ENCODE measurements around the gene ANTKMT.
A peak's percentile ranks its signal among the peaks of the same experiment; 100 is the strongest.

The ANTKMT gene

DNA sequence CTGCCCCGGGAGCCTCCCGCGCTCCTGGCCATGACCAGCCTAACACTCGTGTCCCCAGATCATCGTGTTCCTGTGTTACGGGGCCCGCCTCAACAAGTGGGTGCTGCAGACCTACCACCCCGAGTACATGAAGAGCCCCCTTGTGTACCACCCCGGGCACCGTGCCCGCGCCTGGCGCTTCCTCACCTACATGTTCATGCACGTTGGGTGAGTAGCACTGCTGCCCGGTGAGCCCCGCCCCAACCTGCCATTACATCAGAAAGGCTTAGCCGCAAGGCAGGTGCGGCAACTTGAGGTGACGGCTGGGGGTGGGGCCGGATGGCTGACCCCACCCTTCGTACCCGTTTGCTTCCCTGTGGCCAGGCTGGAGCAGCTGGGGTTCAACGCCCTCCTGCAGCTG is 44.0 kb upstream of the ANTKMT start:
- H3K27me3 ChIP-seq (ENCODE audit: control insufficient read depth in 1 of 2, insufficient read depth in 2 of 2, low read length in 2 of 2): peaks cover 0 to 4% of the 10 kb centered on the region in 2 donors
- no peaks in the 10 kb centered on the region for H3K9me3 ChIP-seq (ENCODE audit: control insufficient read depth in 2 of 2, low read length in 2 of 2)
- no peak overlapping the region for H3K4me3 ChIP-seq (ENCODE audit: low read length in 2 of 2)
- H3K36me3 ChIP-seq (ENCODE audit: control insufficient read depth in 2 of 2, insufficient read depth in 2 of 2, low read length in 2 of 2): peaks cover 11 to 13% of the 10 kb centered on the region in 2 donors
- no peak overlapping the region for H3K9ac ChIP-seq (ENCODE audit: low read length in 2 of 2)
- H3K27ac ChIP-seq (ENCODE audit: low read length): no peak overlapping the region
- peaks cover 36% of the 10 kb centered on the region for H3K4me1 ChIP-seq (ENCODE audit: control insufficient read depth, insufficient read depth, low read length)

DNA sequence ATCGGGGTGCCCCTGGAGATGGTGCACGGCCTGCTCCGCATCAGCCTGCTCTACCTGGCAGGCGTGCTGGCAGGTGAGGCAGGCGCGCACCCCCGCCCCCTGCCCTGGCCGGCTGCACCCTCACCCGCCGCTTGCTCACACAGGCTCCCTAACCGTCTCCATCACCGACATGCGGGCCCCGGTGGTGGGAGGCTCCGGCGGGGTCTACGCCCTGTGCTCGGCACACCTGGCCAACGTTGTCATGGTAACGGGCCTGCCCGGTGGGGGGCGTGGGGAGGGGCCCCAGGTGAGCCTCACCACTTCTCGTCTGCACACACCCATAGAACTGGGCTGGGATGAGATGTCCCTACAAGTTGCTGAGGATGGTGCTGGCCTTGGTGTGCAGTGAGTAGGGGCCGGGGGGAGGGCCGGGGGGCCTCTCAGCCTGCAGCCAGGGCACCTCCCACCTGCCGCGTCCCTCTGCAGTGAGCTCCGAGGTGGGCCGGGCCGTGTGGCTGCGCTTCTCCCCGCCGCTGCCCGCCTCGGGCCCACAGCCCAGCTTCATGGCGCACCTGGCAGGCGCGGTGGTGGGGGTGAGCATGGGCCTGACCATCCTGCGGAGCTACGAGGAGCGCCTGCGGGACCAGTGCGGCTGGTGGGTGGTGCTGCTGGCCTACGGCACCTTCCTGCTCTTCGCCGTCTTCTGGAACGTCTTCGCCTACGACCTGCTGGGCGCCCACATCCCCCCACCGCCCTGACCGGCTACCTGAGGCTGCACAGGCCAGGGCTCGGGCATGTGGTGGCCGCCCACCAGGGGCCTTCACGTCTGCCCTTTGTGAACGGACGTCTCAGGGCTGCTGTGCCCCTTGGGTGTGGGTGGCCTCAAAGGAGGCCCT is 43.4 kb upstream of the ANTKMT start:
- no peak overlapping the region for H3K4me3 ChIP-seq (ENCODE audit: low read length in 2 of 2)
- H3K36me3 ChIP-seq (ENCODE audit: control insufficient read depth in 2 of 2, insufficient read depth in 2 of 2, low read length in 2 of 2): peaks cover 11 to 16% of the 10 kb centered on the region in 2 donors
- H3K27ac ChIP-seq (ENCODE audit: low read length): no peak overlapping the region
- H3K4me1 ChIP-seq (ENCODE audit: control insufficient read depth, insufficient read depth, low read length): peaks cover 42% of the 10 kb centered on the region
- H3K9me3 ChIP-seq (ENCODE audit: control insufficient read depth in 2 of 2, low read length in 2 of 2): no peaks in the 10 kb centered on the region
- no peak overlapping the region for H3K9ac ChIP-seq (ENCODE audit: low read length in 2 of 2)
- peaks cover 0 to 4% of the 10 kb centered on the region in 2 donors for H3K27me3 ChIP-seq (ENCODE audit: control insufficient read depth in 1 of 2, insufficient read depth in 2 of 2, low read length in 2 of 2)

DNA sequence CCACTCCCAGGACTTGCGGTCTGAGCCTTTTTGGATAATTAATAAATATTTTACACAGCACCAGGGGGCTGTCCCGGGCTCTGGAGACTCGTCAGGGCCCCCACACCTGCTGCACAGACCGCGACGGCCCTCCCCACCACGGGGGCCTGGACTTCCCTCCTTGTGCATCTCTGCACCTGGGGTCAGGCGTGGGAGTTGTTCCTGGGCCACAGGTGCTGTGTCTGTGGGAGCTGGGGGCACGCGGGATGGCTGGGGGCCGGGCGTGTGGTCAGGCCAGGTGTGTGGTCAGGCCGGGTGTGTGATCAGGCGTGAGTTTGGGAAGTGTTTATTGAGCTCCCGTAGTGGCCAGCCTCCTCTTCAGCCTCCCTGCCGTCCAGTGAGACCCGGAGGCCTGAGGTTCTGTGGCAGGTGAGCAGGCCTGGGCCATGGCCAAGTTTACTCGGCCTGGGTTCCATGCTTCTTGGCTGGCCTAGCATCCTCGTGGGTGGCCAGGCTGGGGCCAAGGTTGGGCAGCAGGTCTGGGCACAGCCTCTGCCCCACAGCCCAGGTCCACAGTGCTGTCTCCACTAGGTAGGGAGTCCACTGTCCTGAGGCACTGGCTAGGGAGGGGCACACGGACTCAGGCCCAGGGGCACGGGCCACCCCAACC is 42.6 kb upstream of the ANTKMT start:
- Histone ChIP-seq H3K27ac (ENCODE audit: low read length) (no peak overlapping the region), H3K9me3 (ENCODE audit: control insufficient read depth in 2 of 2, low read length in 2 of 2) (no peaks in the 10 kb centered on the region), H3K9ac (ENCODE audit: low read length in 2 of 2) (no peak overlapping the region), H3K27me3 (ENCODE audit: control insufficient read depth in 1 of 2, insufficient read depth in 2 of 2, low read length in 2 of 2) (peaks cover 0 to 4% of the 10 kb centered on the region in 2 donors), H3K4me3 (ENCODE audit: low read length in 2 of 2) (no peak overlapping the region), H3K4me1 (ENCODE audit: control insufficient read depth, insufficient read depth, low read length) (peaks cover 50% of the 10 kb centered on the region), H3K36me3 (ENCODE audit: control insufficient read depth in 2 of 2, insufficient read depth in 2 of 2, low read length in 2 of 2) (peaks cover 12 to 17% of the 10 kb centered on the region in 2 donors)

DNA sequence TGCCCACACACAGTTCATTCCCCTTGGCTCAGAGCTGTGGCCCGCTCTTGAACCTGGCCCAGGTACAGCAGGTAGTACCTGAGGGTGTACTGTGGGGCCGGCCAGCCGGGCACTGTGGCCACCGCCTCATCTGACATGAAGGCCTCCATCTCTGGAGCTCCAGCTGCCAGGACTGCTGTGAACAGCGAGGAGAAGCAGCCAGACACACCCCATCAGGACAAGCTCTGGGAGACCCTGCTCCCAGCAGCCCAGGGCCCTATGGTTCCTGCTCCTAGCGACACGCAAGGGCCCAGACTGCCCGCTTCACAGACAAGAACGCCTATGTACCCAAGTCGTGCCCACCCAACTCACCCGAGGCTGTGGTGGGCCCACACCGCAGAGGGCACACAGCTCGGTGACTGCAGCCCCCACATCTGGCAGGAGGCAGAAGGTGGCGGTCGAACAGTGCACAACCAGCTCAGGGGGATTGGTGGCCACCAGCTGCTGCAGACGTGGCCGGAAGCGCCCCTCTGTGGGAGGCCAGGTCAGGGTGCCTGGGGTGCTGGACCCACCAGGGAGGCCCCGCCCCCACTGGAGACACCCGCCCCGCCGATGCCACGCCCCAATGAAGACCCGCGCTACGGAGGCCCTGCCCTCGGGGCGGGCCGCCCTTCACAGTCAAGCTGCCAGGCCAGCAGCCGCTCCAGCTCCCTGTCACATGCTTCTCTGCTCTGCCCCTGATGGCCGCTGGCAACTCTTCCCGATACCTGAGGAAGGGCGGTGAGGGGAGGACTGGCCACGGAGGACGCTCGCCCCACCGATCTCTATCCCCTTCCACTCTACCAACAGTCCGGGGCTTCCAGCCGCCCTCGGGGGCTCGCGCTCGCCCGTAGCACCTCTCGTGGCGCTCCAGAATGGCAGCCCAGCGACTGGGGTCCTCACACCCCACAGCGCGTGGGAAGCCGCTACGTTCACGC is 41.8 kb upstream of the ANTKMT start:
- Histone ChIP-seq H3K4me1 (ENCODE audit: control insufficient read depth, insufficient read depth, low read length) (peaks cover 57% of the 10 kb centered on the region), H3K27me3 (ENCODE audit: control insufficient read depth in 1 of 2, insufficient read depth in 2 of 2, low read length in 2 of 2) (peaks cover 0 to 4% of the 10 kb centered on the region in 2 donors), H3K4me3 (ENCODE audit: low read length in 2 of 2) (peak overlapping the region; percentile 60 to 74), H3K36me3 (ENCODE audit: control insufficient read depth in 2 of 2, insufficient read depth in 2 of 2, low read length in 2 of 2) (peaks cover 12 to 17% of the 10 kb centered on the region in 2 donors), H3K27ac (ENCODE audit: low read length) (peak overlapping the region; percentile 53), H3K9me3 (ENCODE audit: control insufficient read depth in 2 of 2, low read length in 2 of 2) (no peaks in the 10 kb centered on the region), H3K9ac (ENCODE audit: low read length in 2 of 2) (peak overlapping the region; percentile 27 to 62)

DNA sequence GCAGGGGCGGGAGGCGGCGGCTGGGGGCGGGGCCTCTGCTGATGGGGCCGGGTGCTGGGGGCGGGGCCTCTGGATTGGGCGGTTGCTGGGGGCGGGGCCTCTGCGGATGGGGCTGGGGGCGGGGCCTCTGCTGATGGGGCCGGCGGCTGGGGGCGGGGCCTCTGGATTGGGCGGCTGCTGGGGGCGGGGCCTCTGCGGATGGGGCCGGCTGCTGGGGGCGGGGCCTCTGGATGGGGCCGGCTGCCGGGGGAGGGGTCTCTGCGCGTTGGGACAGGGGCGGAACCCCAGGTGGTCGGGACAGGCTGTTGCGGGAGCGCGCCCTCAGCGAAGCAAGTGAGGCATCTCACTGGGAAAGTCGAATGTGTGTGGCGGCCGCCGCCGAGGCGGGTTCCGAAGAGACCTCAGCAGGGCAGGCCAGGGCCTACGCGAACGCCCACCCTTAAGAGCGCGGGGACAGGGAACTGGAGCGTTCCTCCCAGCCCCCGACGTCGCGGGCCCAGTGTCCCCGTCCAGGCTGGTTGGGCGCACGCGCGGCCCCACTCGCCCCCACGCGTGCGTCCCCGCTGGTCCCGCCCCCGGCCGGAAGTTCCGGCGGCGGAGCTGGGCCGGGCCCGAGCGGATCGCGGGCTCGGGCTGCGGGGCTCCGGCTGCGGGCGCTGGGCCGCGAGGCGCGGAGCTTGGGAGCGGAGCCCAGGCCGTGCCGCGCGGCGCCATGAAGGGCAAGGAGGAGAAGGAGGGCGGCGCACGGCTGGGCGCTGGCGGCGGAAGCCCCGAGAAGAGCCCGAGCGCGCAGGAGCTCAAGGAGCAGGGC is 40.9 kb upstream of the ANTKMT start, which contains the start of gene STUB1:
TSS of gene STUB1 (plus strand) at position 597 of the 811 bp plus-strand sequence. CDS start at position 713, 116 bp downstream.
- peaks cover 12 to 17% of the 10 kb centered on the region in 2 donors for H3K36me3 ChIP-seq (ENCODE audit: control insufficient read depth in 2 of 2, insufficient read depth in 2 of 2, low read length in 2 of 2)
- H3K27ac ChIP-seq (ENCODE audit: low read length): peak within 1 kb of the TSS; percentile 67
- H3K9ac ChIP-seq (ENCODE audit: low read length in 2 of 2): peak within 1 kb of the TSS; percentile 75 to 80
- peaks cover 60% of the 10 kb centered on the region for H3K4me1 ChIP-seq (ENCODE audit: control insufficient read depth, insufficient read depth, low read length)
- no peaks in the 10 kb centered on the region for H3K9me3 ChIP-seq (ENCODE audit: control insufficient read depth in 2 of 2, low read length in 2 of 2)
- peaks cover 0 to 3% of the 10 kb centered on the region in 2 donors for H3K27me3 ChIP-seq (ENCODE audit: control insufficient read depth in 1 of 2, insufficient read depth in 2 of 2, low read length in 2 of 2)
- peak within 1 kb of the TSS; percentile 81 to 83 for H3K4me3 ChIP-seq (ENCODE audit: low read length in 2 of 2)

DNA sequence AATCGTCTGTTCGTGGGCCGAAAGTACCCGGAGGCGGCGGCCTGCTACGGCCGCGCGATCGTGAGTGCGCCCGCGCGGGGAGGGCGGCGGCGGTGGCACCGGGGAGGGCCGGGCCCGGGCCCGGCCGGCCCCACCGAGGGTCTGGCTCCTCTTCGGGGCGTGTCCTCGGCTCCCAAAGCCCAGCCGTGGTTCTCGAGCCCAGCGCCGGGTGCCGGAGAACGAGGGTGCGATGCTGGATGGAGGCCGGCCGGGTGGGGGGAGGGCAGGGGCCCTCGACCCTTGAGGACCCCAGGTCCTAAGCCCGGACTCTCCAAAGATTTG is 40.4 kb upstream of the ANTKMT start:
- H3K9me3 ChIP-seq (ENCODE audit: control insufficient read depth in 2 of 2, low read length in 2 of 2): no peaks in the 10 kb centered on the region
- peaks cover 12 to 17% of the 10 kb centered on the region in 2 donors for H3K36me3 ChIP-seq (ENCODE audit: control insufficient read depth in 2 of 2, insufficient read depth in 2 of 2, low read length in 2 of 2)
- peak overlapping the region; percentile 81 to 83 for H3K4me3 ChIP-seq (ENCODE audit: low read length in 2 of 2)
- peak overlapping the region; percentile 67 for H3K27ac ChIP-seq (ENCODE audit: low read length)
- H3K9ac ChIP-seq (ENCODE audit: low read length in 2 of 2): peak overlapping the region; percentile 75 to 80
- no peaks in the 10 kb centered on the region for H3K27me3 ChIP-seq (ENCODE audit: control insufficient read depth in 1 of 2, insufficient read depth in 2 of 2, low read length in 2 of 2)
- H3K4me1 ChIP-seq (ENCODE audit: control insufficient read depth, insufficient read depth, low read length): peaks cover 60% of the 10 kb centered on the region

DNA sequence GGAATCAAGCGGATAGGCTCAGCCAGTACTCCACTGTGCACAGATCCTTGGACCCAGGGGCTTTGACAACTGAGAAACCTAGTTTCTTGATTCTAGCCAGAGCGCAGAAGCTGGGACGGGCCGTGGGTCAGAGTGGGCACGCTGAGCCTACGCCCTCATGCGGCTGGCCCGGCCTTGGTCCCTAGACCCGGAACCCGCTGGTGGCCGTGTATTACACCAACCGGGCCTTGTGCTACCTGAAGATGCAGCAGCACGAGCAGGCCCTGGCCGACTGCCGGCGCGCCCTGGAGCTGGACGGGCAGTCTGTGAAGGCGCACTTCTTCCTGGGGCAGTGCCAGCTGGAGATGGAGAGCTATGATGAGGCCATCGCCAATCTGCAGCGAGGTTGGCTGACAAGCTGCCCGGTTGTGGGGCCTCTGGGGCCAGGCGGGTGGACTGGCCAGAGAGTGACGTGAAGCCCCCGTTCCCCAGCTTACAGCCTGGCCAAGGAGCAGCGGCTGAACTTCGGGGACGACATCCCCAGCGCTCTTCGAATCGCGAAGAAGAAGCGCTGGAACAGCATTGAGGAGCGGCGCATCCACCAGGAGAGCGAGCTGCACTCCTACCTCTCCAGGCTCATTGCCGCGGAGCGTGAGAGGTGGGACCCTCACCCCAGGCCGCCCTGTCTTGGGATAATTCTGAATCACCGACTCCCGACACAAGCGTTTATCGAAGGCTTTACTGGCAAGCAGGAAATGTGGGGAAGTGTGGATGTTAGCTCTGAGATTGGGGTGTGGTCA is 39.8 kb upstream of the ANTKMT start:
- Histone ChIP-seq H3K27ac (ENCODE audit: low read length) (peak overlapping the region; percentile 67), H3K4me1 (ENCODE audit: control insufficient read depth, insufficient read depth, low read length) (peaks cover 56% of the 10 kb centered on the region), H3K9me3 (ENCODE audit: control insufficient read depth in 2 of 2, low read length in 2 of 2) (no peaks in the 10 kb centered on the region), H3K36me3 (ENCODE audit: control insufficient read depth in 2 of 2, insufficient read depth in 2 of 2, low read length in 2 of 2) (peaks cover 12 to 17% of the 10 kb centered on the region in 2 donors), H3K9ac (ENCODE audit: low read length in 2 of 2) (peak overlapping the region; percentile 75 to 80), H3K27me3 (ENCODE audit: control insufficient read depth in 1 of 2, insufficient read depth in 2 of 2, low read length in 2 of 2) (no peaks in the 10 kb centered on the region), H3K4me3 (ENCODE audit: low read length in 2 of 2) (peak overlapping the region; percentile 81 to 83)

DNA sequence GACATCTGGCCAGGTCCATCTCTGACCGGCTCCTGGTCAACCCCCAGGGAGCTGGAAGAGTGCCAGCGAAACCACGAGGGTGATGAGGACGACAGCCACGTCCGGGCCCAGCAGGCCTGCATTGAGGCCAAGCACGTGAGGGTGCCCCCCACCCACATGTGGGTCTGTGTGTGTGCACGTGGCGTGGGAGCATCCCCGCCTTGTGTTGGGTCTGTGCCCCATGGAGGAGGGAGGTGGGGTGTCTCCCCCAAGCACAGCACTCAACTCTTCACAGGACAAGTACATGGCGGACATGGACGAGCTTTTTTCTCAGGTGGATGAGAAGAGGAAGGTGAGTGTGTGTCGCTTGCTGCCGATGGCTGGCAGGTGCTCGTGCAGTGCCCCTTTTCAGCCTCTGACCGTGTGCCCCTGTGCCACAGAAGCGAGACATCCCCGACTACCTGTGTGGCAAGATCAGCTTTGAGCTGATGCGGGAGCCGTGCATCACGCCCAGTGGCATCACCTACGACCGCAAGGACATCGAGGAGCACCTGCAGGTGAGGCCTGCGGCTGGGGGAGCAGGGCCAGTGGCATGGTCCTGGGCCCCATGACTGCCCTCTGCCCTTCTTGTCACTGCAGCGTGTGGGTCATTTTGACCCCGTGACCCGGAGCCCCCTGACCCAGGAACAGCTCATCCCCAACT is 39.1 kb upstream of the ANTKMT start:
- Histone ChIP-seq H3K36me3 (ENCODE audit: control insufficient read depth in 2 of 2, insufficient read depth in 2 of 2, low read length in 2 of 2) (peaks cover 12 to 17% of the 10 kb centered on the region in 2 donors), H3K9me3 (ENCODE audit: control insufficient read depth in 2 of 2, low read length in 2 of 2) (no peaks in the 10 kb centered on the region), H3K9ac (ENCODE audit: low read length in 2 of 2) (no peak overlapping the region), H3K4me3 (ENCODE audit: low read length in 2 of 2) (peak overlapping the region; percentile 81 to 83), H3K4me1 (ENCODE audit: control insufficient read depth, insufficient read depth, low read length) (peaks cover 52% of the 10 kb centered on the region), H3K27ac (ENCODE audit: low read length) (no peak overlapping the region), H3K27me3 (ENCODE audit: control insufficient read depth in 1 of 2, insufficient read depth in 2 of 2, low read length in 2 of 2) (no peaks in the 10 kb centered on the region)

Data from stomach smooth muscle (tissue), 2 donors.